ENCODE results near the gene YEATS4. TPM values are rescaled to one million over a fixed set of nuclear protein-coding genes. Genes with fewer than 3 reads are reported as not detected.

YEATS4 gene
- total RNA-seq, 4 donors from 2014 or later: 9.3 to 22.0 (median 13.9) TPM

DNA sequence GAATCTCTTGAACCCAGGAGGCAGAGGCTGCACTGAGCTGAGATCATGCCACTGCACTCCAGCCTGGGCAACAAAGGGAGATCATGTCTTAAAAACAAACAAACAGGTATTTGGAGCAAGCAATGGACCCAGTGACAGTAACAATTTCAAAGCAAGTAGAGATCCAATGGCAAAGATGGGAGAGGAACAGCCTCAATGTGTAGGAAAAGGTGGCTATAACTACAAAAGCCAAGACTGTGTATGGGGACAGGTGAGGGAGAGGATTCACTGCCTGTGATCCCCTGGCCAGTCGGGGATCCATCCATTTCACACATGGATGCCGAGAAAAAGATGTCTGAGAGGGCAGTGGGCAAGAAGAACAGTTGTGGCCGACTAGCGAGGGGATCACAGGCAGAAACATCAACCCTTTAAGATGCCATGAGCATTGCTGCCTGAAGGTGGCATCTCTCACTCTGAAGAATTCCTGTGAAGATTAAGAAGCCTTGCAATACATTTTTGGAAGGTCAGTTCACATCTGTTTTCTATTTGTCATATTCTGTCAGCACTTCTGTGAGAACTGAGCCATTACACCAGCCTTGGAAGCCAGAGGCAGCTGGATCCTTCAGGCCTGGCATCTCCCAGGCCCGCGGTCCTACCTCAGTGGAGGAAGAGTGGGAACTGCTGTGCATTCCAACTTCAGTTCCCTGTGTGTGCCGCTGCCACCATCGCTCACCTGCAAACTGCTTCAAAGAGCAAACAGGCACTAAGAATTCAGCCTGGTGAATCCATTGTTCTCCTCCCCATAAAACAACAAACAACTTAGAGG is 56.1 kb downstream of the YEATS4 start:
- TF ChIP-seq, protein P1, sequence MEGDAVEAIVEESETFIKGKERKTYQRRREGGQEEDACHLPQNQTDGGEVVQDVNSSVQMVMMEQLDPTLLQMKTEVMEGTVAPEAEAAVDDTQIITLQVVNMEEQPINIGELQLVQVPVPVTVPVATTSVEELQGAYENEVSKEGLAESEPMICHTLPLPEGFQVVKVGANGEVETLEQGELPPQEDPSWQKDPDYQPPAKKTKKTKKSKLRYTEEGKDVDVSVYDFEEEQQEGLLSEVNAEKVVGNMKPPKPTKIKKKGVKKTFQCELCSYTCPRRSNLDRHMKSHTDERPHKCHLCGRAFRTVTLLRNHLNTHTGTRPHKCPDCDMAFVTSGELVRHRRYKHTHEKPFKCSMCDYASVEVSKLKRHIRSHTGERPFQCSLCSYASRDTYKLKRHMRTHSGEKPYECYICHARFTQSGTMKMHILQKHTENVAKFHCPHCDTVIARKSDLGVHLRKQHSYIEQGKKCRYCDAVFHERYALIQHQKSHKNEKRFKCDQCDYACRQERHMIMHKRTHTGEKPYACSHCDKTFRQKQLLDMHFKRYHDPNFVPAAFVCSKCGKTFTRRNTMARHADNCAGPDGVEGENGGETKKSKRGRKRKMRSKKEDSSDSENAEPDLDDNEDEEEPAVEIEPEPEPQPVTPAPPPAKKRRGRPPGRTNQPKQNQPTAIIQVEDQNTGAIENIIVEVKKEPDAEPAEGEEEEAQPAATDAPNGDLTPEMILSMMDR (IDR thresholded peaks at IDR 0.05; ENCODE audit: low read depth): no peak

DNA sequence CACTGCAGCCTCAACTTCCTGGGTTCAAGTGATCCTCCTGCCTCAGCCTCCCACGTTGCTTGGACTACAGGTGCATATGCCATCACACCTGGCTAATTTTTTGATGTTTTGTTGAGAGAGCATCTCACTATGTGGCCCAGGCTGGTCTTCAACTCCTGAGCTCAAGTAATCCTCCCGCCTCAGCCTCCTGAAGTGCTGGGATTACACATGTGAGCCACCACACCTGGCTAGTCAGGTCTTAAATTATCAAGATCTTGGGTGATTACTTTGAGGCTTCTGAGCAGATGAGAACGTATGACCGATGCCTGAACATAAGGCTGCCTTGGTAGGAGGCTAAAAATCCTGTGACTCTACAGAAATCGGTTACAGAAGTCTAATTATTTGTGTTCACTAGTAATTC is 57.7 kb downstream of the YEATS4 start:
- TF ChIP-seq, protein P1 (IDR thresholded peaks at IDR 0.05; ENCODE audit: low read depth): no peak

DNA sequence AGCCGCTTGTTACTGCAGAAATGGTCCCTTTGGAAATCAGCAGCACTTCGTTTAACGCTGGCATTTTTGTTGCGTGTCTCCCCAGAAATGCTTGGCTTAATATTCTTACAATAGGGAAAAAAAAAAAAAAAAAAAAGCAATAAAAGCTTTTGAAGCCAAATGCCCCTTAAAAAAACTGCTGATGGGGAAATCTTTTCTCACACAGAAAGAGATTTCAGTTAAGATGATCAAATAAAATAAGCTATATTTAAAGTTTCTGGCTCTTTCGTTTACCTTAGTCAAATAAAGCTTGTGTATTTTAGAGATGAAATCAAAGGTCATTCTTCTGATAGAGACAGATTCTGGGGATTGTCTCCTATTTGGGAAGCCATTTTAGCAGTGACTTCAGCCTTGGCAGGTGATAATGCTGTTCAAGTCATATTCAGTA is 58.2 kb downstream of the YEATS4 start:
- TF ChIP-seq, protein P1 (IDR thresholded peaks at IDR 0.05; ENCODE audit: low read depth): no peak

DNA sequence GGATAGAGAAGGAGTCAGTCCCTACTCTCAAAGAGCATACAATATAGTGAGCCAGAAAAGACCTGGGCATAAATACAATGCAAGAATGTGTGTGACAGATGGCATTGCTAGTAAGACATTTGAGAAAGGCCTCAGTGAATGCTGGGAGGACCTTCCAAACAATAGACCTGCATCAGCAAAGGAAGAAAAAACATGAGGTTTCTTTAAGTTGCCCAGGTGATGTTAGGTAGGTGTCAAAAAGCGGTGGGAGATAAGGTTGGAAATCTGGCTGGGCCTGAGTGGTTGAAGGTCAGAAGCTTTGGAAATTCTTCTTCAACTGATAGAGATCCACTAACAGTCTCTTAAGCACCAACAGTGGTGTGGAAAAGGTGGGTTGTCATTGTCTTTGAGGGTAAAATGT is 60.2 kb downstream of the YEATS4 start:
- TF ChIP-seq, protein P1 (IDR thresholded peaks at IDR 0.05; ENCODE audit: low read depth): no peak

DNA sequence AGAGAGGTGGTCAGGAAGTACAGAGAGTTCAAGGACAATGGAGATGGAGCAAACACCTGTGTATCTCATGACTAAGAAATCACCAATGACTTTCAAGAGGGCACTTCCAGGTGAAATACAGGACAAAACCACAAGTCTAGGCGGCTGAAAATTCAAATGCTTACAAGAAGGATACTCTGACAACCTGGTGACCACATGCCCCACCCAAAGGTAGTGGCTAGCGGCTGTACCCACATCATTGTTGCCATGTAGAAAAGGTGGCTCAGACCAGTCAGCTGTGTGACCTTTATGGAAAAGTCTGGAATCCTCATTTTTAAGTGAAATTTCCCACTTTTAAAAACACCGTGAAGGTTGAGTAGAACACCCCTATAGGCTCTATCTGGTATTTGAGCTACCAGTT is 62.0 kb downstream of the YEATS4 start:
- TF ChIP-seq, protein P1 (IDR thresholded peaks at IDR 0.05; ENCODE audit: low read depth): no peak

DNA sequence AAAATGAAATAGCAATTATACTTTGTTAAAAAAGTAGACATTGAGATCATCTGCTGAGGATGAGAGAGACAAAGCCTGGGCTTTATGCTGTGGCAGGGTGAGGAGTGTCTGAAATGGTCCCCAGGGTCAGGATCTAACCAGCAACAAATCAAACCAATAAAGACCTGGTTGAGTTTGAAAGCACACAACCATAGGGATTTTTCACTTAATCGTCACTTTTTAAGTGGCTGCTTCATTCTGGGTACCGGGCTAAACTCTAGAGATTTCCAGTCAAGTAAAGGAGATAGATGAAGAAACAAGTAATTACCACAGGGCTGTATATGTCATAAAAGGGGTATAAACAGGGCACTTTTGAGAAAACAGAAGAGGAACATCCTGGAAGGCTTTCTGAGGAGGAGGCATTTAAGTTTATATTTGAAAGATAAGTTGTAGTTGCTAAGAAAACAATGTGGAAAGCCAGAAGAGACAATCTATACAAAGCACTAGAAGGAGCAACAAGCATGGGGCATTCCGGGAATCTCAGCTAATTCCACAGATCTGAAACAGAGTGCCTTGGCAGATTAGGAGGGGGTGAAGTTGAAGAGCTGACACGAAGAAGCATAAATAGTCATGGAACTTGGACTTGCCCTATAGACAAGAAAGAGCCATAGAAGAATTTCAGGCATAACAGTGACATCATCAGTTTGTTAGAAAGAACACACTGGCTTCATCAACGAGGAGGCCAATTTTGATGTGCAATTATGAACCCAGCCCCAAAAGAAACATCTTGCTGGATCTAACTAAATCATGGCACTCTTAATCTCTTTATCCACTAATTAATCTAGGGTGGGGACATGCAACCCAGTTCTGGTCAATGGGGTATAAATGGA is 63.7 kb downstream of the YEATS4 start:
- TF ChIP-seq, protein P1 (IDR thresholded peaks at IDR 0.05; ENCODE audit: low read depth): no peak

DNA sequence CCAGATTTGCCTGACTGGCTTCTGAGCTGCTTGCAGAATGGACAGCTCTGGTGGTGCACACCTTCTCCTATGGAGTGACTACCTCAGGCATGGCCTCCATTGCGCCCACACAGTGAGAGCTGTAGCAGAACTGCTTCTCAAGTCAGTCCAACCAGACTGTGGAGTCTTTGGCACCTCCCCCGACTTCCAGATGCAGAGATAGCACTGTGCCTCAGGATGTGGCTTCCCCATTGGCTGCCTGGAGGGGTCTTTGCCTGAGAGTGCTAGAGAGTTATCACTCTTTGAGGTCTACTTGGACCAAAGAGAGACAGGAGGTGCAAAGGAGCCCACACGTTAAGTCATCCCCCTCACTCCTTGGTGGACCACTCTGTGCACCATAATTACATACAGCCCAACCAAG is 65.9 kb downstream of the YEATS4 start:
- TF ChIP-seq, protein P1 (IDR thresholded peaks at IDR 0.05; ENCODE audit: low read depth): no peak
